Sigmoid colon (tissue), 4 donors: ENCODE results near the gene EPHA2.

ENCODE experiments used
- EP300 ChIP-seq, 4 donors: sonication (generic); formaldehyde crosslinking; IDR thresholded peaks; one replicate each; pipeline ENCODE4 v1.6.1; 2017; ENCODE audit warnings: antibody characterized with exemption in 4 of 4
- POLR2A ChIP-seq, 2 donors: fragments of 450-650 bp; IDR thresholded peaks; one replicate each; pipeline ENCODE4 v1.6.1; 2016; ENCODE audit warnings: antibody characterized with exemption in 2 of 2, mild to moderate bottlenecking in 2 of 2, moderate library complexity in 2 of 2
- POLR2AphosphoS5 ChIP-seq, 4 donors: sonication (generic); formaldehyde crosslinking; IDR thresholded peaks; one replicate each; pipeline ENCODE4 v1.6.1; 2017; ENCODE audit warnings: antibody characterized with exemption in 4 of 4
- TF ChIP-seq, protein P1 (sequence below), 4 experiments: fragments of 450-650 bp in 3 of 4; fragments of 200-600 bp in 1 of 4; IDR thresholded peaks; one replicate each; pipeline ENCODE4 v1.5.1; 2016 to 2019; ENCODE audit warnings: antibody characterized with exemption in 4 of 4, mild to moderate bottlenecking in 3 of 4, moderate library complexity in 2 of 4

DNA sequence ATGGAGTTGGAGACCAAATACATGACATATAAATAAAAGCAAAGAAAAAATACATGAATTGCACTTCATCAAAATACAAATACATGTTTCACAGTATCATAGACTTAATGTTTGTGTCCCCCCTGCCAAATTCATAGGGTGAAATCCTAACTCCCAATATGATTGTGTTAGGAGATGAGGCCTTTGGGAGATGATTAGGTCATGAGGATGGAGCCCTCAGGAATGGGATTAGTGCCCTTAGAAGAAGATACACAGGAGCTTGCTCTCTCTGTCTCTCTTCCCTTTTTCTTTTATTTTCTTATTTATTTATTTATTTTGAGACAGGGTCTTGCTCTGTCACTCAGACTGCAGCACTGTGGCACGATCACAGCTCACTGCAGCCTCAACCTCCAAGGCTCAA, 56.5 kb downstream of the EPHA2 start:
- TF ChIP-seq, protein P1, sequence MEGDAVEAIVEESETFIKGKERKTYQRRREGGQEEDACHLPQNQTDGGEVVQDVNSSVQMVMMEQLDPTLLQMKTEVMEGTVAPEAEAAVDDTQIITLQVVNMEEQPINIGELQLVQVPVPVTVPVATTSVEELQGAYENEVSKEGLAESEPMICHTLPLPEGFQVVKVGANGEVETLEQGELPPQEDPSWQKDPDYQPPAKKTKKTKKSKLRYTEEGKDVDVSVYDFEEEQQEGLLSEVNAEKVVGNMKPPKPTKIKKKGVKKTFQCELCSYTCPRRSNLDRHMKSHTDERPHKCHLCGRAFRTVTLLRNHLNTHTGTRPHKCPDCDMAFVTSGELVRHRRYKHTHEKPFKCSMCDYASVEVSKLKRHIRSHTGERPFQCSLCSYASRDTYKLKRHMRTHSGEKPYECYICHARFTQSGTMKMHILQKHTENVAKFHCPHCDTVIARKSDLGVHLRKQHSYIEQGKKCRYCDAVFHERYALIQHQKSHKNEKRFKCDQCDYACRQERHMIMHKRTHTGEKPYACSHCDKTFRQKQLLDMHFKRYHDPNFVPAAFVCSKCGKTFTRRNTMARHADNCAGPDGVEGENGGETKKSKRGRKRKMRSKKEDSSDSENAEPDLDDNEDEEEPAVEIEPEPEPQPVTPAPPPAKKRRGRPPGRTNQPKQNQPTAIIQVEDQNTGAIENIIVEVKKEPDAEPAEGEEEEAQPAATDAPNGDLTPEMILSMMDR (IDR thresholded peaks at IDR 0.05) = no peak
- no peak for TF ChIP-seq POLR2AphosphoS5 (IDR thresholded peaks at IDR 0.05)
- TF ChIP-seq POLR2A (IDR thresholded peaks at IDR 0.05) = no peak
- TF ChIP-seq EP300 (IDR thresholded peaks at IDR 0.05) = no peak
